VCaP (cell line): Measurements from ENCODE around the gene ZFP62.

Experiments used
- H3K27ac ChIP-seq: fragments of 450-650 bp; 2 replicates; pipeline ENCODE4 v1.5.1; 2017
- TF ChIP-seq, protein P1 (sequence below): fragments of 450-650 bp; conservative IDR thresholded peaks from 2 replicates; pipeline ENCODE4 v1.5.1; 2017; ENCODE audit warnings: mild to moderate bottlenecking, moderate library complexity

ZFP62 gene

DNA sequence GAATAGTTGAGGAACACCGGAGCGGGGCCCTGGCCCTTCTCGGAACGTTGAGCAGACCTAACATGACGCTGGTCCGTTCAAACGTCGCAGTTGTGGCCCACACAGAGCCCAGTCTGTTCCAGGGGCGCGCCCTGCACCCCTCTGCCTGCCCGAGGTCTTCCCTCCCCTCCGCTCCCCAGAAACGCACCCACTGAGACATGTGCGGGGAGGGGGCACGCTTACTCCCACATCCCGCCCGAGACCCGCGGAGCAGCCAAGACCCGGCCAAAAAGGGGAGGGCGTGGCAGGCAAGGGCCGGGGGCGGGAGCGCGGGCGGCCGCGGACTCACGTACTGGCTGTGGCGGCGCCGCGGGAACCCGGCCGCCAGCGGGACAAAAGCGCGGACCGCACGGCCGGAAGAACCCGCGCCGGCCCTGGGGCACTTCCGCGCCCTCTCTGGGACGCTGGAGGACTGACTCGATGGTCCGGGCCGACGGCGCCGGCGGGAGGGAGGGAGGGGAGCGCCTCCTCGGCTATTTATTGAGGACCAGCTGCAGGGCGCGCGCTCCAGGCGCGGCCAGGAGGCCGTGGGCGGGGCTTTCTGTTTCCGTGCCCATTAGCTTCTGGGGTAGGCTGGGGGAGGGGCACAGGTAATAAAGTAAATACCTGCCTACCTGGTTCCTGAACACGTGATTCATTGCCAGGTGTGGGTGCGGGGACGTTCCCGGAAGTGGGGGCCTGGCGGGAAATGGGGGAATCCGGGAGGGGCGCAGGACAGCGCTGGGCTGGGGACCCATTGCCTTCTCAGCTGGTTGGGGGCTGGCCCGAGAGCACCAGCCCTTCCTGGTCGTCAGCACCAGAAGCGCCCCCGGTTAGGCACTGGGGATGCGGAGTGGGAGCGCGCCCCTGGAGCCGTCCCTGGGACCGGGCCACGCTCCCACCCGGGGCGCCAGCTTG, at the start of gene ZFP62:
ZFP62 (minus strand) TSS at position 390 of the 936 bp plus-strand sequence; CDS start at position 333, 57 bp downstream.
- TF ChIP-seq, protein P1, sequence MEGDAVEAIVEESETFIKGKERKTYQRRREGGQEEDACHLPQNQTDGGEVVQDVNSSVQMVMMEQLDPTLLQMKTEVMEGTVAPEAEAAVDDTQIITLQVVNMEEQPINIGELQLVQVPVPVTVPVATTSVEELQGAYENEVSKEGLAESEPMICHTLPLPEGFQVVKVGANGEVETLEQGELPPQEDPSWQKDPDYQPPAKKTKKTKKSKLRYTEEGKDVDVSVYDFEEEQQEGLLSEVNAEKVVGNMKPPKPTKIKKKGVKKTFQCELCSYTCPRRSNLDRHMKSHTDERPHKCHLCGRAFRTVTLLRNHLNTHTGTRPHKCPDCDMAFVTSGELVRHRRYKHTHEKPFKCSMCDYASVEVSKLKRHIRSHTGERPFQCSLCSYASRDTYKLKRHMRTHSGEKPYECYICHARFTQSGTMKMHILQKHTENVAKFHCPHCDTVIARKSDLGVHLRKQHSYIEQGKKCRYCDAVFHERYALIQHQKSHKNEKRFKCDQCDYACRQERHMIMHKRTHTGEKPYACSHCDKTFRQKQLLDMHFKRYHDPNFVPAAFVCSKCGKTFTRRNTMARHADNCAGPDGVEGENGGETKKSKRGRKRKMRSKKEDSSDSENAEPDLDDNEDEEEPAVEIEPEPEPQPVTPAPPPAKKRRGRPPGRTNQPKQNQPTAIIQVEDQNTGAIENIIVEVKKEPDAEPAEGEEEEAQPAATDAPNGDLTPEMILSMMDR = peak; percentile 40; the same call in 1 of the 2 replicates
- peak within 1 kb of the TSS; percentile 99 for H3K27ac ChIP-seq

DNA sequence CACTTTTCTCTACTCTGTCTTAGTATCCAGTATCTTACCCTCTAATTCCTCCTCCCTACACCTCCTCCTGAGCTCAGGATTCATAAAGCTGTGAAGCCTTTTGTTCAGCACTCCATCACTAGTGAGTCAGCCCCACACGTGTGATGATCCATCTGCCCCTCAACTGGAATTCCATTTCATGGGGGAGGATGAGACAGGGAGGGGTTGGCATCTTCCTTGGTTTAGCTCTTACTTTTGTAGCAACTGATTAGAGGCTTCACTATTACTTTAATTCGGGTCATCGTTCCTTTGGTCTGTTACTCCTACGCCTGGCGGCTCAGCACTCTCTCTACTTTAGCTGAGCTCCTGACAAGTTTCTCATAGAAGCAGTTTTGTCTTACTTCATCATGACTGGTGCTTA, 49.7 kb upstream of the ZFP62 start:
- TF ChIP-seq, protein P1 = no peak
- no peak overlapping the region for H3K27ac ChIP-seq

DNA sequence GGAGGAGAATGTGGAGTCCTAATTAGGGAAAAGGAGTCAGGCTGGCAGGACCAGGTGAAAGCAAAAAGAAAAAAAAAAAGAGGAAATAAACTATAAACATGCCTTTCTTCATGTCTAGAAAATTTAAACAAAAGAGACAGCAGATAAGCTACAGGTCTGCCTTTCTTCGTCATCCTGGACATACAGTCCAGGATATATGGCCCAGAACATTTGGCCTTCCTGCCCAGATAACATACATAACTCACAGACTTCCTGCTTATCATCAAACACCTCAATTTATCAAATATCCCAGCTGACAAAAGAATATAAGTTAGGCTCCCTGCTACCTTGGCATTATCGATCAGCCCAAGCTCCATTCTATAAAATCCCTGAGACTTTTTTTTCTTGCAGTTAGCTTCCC, 49.1 kb upstream of the ZFP62 start:
- TF ChIP-seq, protein P1 = no peak
- no peak overlapping the region for H3K27ac ChIP-seq

DNA sequence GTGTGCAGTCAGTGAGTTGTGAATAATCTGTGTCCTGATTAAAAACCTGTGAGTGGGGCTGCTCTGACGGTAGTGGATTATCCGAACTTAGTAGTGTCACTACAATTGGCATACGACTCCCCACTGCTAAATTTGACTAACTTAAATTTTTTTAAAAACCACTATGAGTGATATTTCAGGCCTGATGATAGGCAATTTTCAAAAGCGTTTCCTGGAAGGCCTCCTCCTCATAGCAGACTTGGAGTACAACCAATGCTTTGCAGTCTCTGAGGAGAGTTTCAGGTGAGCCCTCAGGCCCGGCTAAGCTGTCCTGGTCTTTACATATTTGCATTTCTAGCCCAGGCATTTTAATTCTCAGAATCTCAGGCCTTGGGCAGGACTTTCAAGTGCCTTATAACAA, 48.7 kb upstream of the ZFP62 start:
- no peak overlapping the region for H3K27ac ChIP-seq
- TF ChIP-seq, protein P1 = no peak

DNA sequence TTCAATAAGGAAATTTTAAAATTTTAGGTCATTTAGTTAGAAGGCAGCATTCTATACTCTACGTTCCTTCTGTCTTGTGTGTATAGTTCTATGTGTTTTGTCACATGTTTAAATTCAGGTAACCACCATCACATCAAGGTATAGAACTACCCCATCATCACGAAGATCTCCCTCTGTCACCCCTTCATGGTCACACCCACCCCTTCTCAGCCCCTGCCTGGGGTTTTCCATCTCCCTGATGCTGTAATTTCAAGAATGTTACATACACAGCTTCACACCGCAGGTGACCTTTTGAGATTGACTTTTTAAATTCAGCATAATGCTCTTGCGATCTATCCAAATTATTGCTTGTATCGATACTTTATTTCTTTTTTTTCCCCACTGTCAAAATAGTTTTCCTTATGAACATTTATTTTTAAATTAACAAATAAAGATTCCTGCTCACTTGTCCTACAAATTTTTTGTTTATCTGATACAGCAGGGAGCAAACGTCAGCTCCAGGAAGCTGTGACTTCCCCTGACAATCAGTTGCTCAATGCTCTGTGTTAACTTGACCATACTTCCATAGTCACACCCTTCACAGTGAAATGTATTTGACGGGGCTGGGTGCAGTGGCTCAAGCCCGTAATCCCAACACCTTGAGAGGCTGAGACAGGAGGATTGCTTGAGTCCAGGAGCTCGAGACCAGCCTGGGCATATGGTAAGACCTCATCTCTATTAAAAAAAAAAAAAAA, 48.1 kb upstream of the ZFP62 start:
- no peak overlapping the region for H3K27ac ChIP-seq
- TF ChIP-seq, protein P1 = no peak

DNA sequence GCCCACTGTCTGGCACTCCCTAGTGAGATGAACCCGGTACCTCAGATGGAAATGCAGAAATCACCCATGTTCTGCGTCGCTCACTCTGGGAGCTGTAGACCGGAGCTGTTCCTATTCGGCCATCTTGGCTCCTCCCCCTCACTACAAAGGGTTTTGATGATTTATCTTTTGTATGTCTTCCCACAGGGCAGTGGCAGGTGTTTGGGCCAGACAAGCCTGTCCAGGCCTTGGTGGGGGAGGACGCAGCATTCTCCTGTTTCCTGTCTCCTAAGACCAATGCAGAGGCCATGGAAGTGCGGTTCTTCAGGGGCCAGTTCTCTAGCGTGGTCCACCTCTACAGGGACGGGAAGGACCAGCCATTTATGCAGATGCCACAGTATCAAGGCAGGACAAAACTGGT, 47.3 kb upstream of the ZFP62 start:
- TF ChIP-seq, protein P1 = no peak
- no peak overlapping the region for H3K27ac ChIP-seq

DNA sequence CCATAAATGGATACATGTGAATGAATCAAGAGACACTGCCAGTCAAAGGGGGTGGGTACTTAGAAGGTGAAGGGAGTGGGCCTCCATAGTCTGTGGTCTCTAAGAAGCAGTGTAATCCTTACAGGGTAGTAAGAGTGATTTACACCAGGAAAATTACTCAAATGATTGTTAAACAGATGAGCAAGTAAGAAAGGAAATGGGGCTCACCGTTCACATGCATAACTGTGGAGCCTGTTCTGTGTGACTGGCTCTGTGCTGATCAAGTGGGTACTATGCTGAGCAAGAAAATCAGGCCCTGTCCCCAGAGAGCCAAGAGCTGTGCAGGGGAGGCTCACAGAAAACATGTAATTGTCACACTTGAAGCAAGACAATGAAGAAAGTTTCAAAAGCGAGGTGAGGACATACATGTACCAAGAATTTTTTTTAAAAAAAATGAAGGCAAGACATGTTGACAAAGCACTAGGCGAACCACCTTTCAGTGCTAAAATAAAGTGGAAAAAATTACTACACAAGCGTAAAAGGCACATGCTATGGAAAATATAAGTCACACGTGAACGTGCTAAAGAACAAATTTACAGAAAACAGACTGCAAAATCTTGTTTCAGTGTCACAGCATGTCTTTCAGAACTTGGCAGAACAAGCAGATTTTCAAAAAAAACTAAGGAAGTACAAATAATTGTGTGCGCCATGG, 40.4 kb upstream of the ZFP62 start:
- TF ChIP-seq, protein P1 = no peak
- H3K27ac ChIP-seq = no peak overlapping the region
